Measurements from ENCODE around the gene AAK1.

GRCh38 chr2:69434753-69435152, 208.8 kb downstream of the AAK1 start:
- TF ChIP-seq CTCF (IDR thresholded peaks at IDR 0.05; ENCODE audit: low read depth, low read length) (no peak), POLR2A (IDR thresholded peaks at IDR 0.05; ENCODE audit: extremely low read depth, insufficient read length) (no peak), MYC (IDR thresholded peaks at IDR 0.05; ENCODE audit: low read depth, low read length) (no peak)
- TF ChIP-seq, protein P1, sequence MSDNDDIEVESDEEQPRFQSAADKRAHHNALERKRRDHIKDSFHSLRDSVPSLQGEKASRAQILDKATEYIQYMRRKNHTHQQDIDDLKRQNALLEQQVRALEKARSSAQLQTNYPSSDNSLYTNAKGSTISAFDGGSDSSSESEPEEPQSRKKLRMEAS (IDR thresholded peaks at IDR 0.05; ENCODE audit: low read depth, low read length) = no peak

Measured in NB4 (cell line).